ENCODE measurements around the gene ENDOV. TPM values are rescaled to one million over a fixed set of nuclear protein-coding genes. Genes with fewer than 3 reads are reported as not detected.

The ENDOV gene
- total RNA-seq, 1 donor from 2014 or later: 25.1 TPM

GRCh38 chr17:80438806-80439205, 23.8 kb downstream of the ENDOV start:
- H3K4me3 ChIP-seq: no peak overlapping the region
- DNase-seq (no peak), ATAC-seq (no peak)
- no peaks in the 10 kb centered on the region for H3K27me3 ChIP-seq
- TF ChIP-seq CTCF (IDR thresholded peaks at IDR 0.05): no peak
- no peaks in the 10 kb centered on the region for H3K4me1 ChIP-seq
- H3K9me3 ChIP-seq: no peaks in the 10 kb centered on the region
- H3K27ac ChIP-seq: no peak overlapping the region
- intact Hi-C loops (cut with DNase I): no loop called here
- H3K36me3 ChIP-seq: no peaks in the 10 kb centered on the region

GRCh38 chr17:80439499-80439898, 24.5 kb downstream of the ENDOV start:
- Histone ChIP-seq H3K4me1 (no peaks in the 10 kb centered on the region), H3K27me3 (no peaks in the 10 kb centered on the region), H3K9me3 (no peaks in the 10 kb centered on the region), H3K27ac (no peak overlapping the region), H3K4me3 (no peak overlapping the region), H3K36me3 (no peaks in the 10 kb centered on the region)
- no peak for TF ChIP-seq CTCF (IDR thresholded peaks at IDR 0.05)
- intact Hi-C loops (cut with DNase I): no loop called here
- ATAC-seq: no peak
- DNase-seq: no peak

- H3K9me3 ChIP-seq: no peaks in the 10 kb centered on the region
- H3K4me1 ChIP-seq: no peaks in the 10 kb centered on the region
- DNase-seq (no peak), ATAC-seq (no peak)
- H3K27ac ChIP-seq: no peak overlapping the region
- intact Hi-C loops (cut with DNase I): no loop called here
- no peak overlapping the region for H3K4me3 ChIP-seq
- H3K36me3 ChIP-seq: no peaks in the 10 kb centered on the region
- no peak for TF ChIP-seq CTCF (IDR thresholded peaks at IDR 0.05)
- no peaks in the 10 kb centered on the region for H3K27me3 ChIP-seq
These were observed 26.2 kb downstream of the ENDOV start for GRCh38 chr17:80441133-80441578.

- no peak for DNase-seq
- intact Hi-C loops (cut with DNase I): no loop called here
- H3K27me3 ChIP-seq: no peaks in the 10 kb centered on the region
- H3K4me3 ChIP-seq: no peak overlapping the region
- H3K27ac ChIP-seq: no peak overlapping the region
- H3K36me3 ChIP-seq: no peaks in the 10 kb centered on the region
- no peak for ATAC-seq
- no peaks in the 10 kb centered on the region for H3K9me3 ChIP-seq
- no peak for TF ChIP-seq CTCF (IDR thresholded peaks at IDR 0.05)
- H3K4me1 ChIP-seq: no peaks in the 10 kb centered on the region
These were observed 26.8 kb downstream of the ENDOV start for GRCh38 chr17:80441598-80442322.

- no peak overlapping the region for H3K4me3 ChIP-seq
These were observed 27.3 kb downstream of the ENDOV start for GRCh38 chr17:80442323-80442659.

More at GRCh38 chr17:80442323-80442659, 27.3 kb downstream of the ENDOV start:
- H3K36me3 ChIP-seq: no peaks in the 10 kb centered on the region
- no peak for DNase-seq
- no peaks in the 10 kb centered on the region for H3K27me3 ChIP-seq
- no peaks in the 10 kb centered on the region for H3K4me1 ChIP-seq
- ATAC-seq: no peak
- no peaks in the 10 kb centered on the region for H3K9me3 ChIP-seq
- no peak overlapping the region for H3K27ac ChIP-seq
- intact Hi-C loops (cut with DNase I): no loop called here
- TF ChIP-seq CTCF (IDR thresholded peaks at IDR 0.05): no peak
